Urothelium cell line (cell line): ENCODE results near the gene KBTBD4.

Experiments
- DNase-seq: peaks from one replicate; pipeline ENCODE4 v3.0.0; 2011; ENCODE audit warnings: low spot score, mixed read lengths
- FAIRE-seq: peaks from 2 replicates; lab custom pipeline; 2011; peaks lifted over from hg19 to GRCh38; lab: Jason Lieb, UNC

KBTBD4 gene

GRCh38 chr11:47591764-47592163 lies 13.0 kb upstream of the KBTBD4 start:
- no peak for DNase-seq
- FAIRE-seq = no peak

- peak; percentile 42 for FAIRE-seq
- DNase-seq = no peak
Observed at GRCh38 chr11:47589977-47590861, 11.4 kb upstream of the KBTBD4 start.

- no peak for DNase-seq
- FAIRE-seq = no peak
Observed at GRCh38 chr11:47589584-47589976, 10.8 kb upstream of the KBTBD4 start.

GRCh38 chr11:47589118-47589517 lies 10.3 kb upstream of the KBTBD4 start:
- DNase-seq (no peak), FAIRE-seq (no peak)

- FAIRE-seq = peak; percentile 9
- DNase-seq = no peak
Observed at GRCh38 chr11:47587723-47588326, 9.1 kb upstream of the KBTBD4 start.

GRCh38 chr11:47587039-47587716 lies 8.4 kb upstream of the KBTBD4 start:
- FAIRE-seq (peak; percentile 73), DNase-seq (no peak)

GRCh38 chr11:47586098-47586855 lies 7.5 kb upstream of the KBTBD4 start, which contains the start of gene FAM180B:
FAM180B (plus strand) TSS chr11:47586678; CDS start chr11:47586769, 91 bp downstream.
- DNase-seq = no peak
- FAIRE-seq = no peak

- no peak for FAIRE-seq
- DNase-seq = no peak
Observed at GRCh38 chr11:47583844-47584243, 5.1 kb upstream of the KBTBD4 start.

GRCh38 chr11:47577460-47578041 lies 1.2 kb downstream of the KBTBD4 start:
- FAIRE-seq (no peak), DNase-seq (no peak)

- no peak for FAIRE-seq
- DNase-seq = no peak
Observed at GRCh38 chr11:47573321-47573720, 5.4 kb downstream of the KBTBD4 start.

- FAIRE-seq (no peak), DNase-seq (no peak)
Observed at GRCh38 chr11:47572715-47573255, 6.0 kb downstream of the KBTBD4 start.

GRCh38 chr11:47571895-47572294 lies 6.9 kb downstream of the KBTBD4 start:
- FAIRE-seq = no peak
- no peak for DNase-seq

- no peak for DNase-seq
- no peak for FAIRE-seq
Observed at GRCh38 chr11:47571357-47571729, 7.4 kb downstream of the KBTBD4 start.

GRCh38 chr11:47570651-47571356 lies 8.0 kb downstream of the KBTBD4 start:
- no peak for FAIRE-seq

GRCh38 chr11:47569646-47570045 lies 9.1 kb downstream of the KBTBD4 start:
- no peak for DNase-seq
- FAIRE-seq = no peak

More at GRCh38 chr11:47570651-47571356, 8.0 kb downstream of the KBTBD4 start:
- DNase-seq = no peak

GRCh38 chr11:47566149-47566698 lies 12.5 kb downstream of the KBTBD4 start:
- no peak for DNase-seq

GRCh38 chr11:47565340-47566148 lies 13.2 kb downstream of the KBTBD4 start, which contains the start of gene PTPMT1:
PTPMT1 (plus strand) TSS chr11:47565599; CDS start chr11:47565623, 24 bp downstream.
- DNase-seq (peak; percentile 87), FAIRE-seq (no peak)

More at GRCh38 chr11:47566149-47566698, 12.5 kb downstream of the KBTBD4 start:
- no peak for FAIRE-seq

GRCh38 chr11:47564933-47565339 lies 13.8 kb downstream of the KBTBD4 start:
- no peak for FAIRE-seq
- DNase-seq = no peak
